Mammary microvascular endothelial cell (primary cell): ENCODE results near the gene TBC1D3C. TPM values are rescaled to one million over a fixed set of nuclear protein-coding genes. Genes with fewer than 3 reads are reported as not detected.

Experiments used
- total RNA-seq: library from RNA; depleted of rRNA; stranded (reverse); fragments of >200 nt; gene quantifications from 2 replicates; pipeline ENCODE4 v1.2.3, GENCODE V29; 2015

Gene TBC1D3C
- total RNA-seq = 0.13 and 0.20 TPM in 2 replicates

DNA sequence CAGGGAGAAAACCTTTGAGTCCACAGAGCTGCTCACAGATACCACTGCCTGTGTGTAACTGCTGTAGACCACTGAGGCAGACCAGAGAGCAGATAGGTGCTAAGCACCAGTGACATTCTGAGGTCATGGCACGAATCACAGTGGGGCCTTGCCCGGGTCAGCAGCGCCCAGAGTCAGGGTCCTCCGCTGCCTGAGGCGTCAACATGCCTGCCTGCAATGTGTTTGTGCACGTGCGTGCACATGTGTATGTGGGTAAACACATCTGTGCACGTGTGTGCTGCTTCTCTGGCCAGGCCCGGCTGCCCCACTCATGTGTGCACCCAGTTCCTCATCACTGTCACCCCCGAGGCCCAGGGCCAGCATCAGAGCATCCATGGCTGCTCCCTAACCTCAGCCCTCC, at the start of gene TBC1D3C:
Gene TBC1D3C, minus strand, starts transcription at position 101 of the 400 bp plus-strand sequence. CDS start 1,568 bp downstream, outside the sequence.

Other genes starting within 250 kb of the TBC1D3C start
- not detected in 2 replicates for gene TBC1D3K, start 144.2 kb downstream of the TBC1D3C start, total RNA-seq
- gene TBC1D3L, start 79.6 kb downstream of the TBC1D3C start, total RNA-seq = not detected in 2 replicates
- gene TBC1D3D, start 64.7 kb downstream of the TBC1D3C start, total RNA-seq = 1.4 TPM in 1 of 2 replicates, not detected in the other
- 0.89 TPM in 1 of 2 replicates, not detected in the other for gene TBC1D3E, start 59.3 kb upstream of the TBC1D3C start, total RNA-seq
- gene TBC1D3, start 123.9 kb upstream of the TBC1D3C start, total RNA-seq = not detected in 2 replicates
- 34.5 and 37.8 TPM in 2 replicates for gene MRPL45, start 228.5 kb upstream of the TBC1D3C start, total RNA-seq